HEK293 (cell line): ENCODE results near the gene KIF17.

Experiments used
- CTCF ChIP-seq: fragments of 450-650 bp; formaldehyde crosslinking; IDR thresholded peaks from 2 replicates; pipeline ENCODE4 v1.5.1; 2016; ENCODE audit warnings: missing biosample characterization, missing genetic modification characterization
- PATZ1 ChIP-seq: fragments of 450-650 bp; formaldehyde crosslinking; IDR thresholded peaks from 2 replicates; pipeline ENCODE4 v1.5.1; 2016; ENCODE audit warnings: missing biosample characterization, missing genetic modification characterization
- WT1 ChIP-seq: fragments of 450-650 bp; formaldehyde crosslinking; IDR thresholded peaks from 2 replicates; pipeline ENCODE4 v1.5.1; 2016; ENCODE audit warnings: missing biosample characterization, missing genetic modification characterization
- ZBTB7A ChIP-seq: fragments of 450-650 bp; formaldehyde crosslinking; IDR thresholded peaks from 2 replicates; pipeline ENCODE4 v1.5.1; 2016; ENCODE audit warnings: low read depth, missing biosample characterization, missing genetic modification characterization
- ZBTB8A ChIP-seq: fragments of 450-650 bp; formaldehyde crosslinking; IDR thresholded peaks from 2 replicates; pipeline ENCODE4 v1.5.1; 2016; ENCODE audit warnings: missing biosample characterization, missing genetic modification characterization
- ZNF274 ChIP-seq, 2 experiments: fragments of 200-500 bp in 1 of 2; fragments of 450-650 bp in 1 of 2; sonication (Bioruptor generic) in 1 of 2; formaldehyde crosslinking in 1 of 2; IDR thresholded peaks; 2 replicates each; pipeline versions ENCODE4 v1.5.1 to v1.6.1; 2014 to 2016; ENCODE audit warnings: borderline replicate concordance in 1 of 2, inconsistent platforms in 1 of 2, low read length in 1 of 2, missing biosample characterization in 1 of 2, missing genetic modification characterization in 1 of 2
- ZNF549 ChIP-seq: fragments of 450-650 bp; IDR thresholded peaks from 2 replicates; pipeline ENCODE4 v1.5.1; 2018; ENCODE audit warnings: missing biosample characterization, missing genetic modification characterization, mild to moderate bottlenecking, inconsistent platforms, moderate library complexity
- ZNF561 ChIP-seq: fragments of 450-650 bp; IDR thresholded peaks from 2 replicates; pipeline ENCODE4 v1.5.1; 2018; ENCODE audit warnings: missing biosample characterization, missing genetic modification characterization, borderline replicate concordance
- ZNF785 ChIP-seq: fragments of 450-650 bp; formaldehyde crosslinking; IDR thresholded peaks from 2 replicates; pipeline ENCODE4 v1.5.1; 2016; ENCODE audit warnings: missing biosample characterization, missing genetic modification characterization
- ZNF830 ChIP-seq: fragments of 450-650 bp; IDR thresholded peaks from 2 replicates; pipeline ENCODE4 v1.5.0; 2018; ENCODE audit warnings: missing biosample characterization, missing genetic modification characterization, low read depth, mild to moderate bottlenecking, moderate library complexity
- ZSCAN4 ChIP-seq: fragments of 450-650 bp; formaldehyde crosslinking; IDR thresholded peaks from 2 replicates; pipeline ENCODE4 v1.5.1; 2017; ENCODE audit warnings: missing biosample characterization, missing genetic modification characterization

- no peak for TF ChIP-seq CTCF (tag by site-specific recombination)
- no peak for TF ChIP-seq ZNF561 (tag by site-specific recombination)
- TF ChIP-seq ZBTB8A (tag by site-specific recombination), result no peak
- no peak for TF ChIP-seq ZSCAN4 (tag by site-specific recombination)
- no peak for TF ChIP-seq ZNF274 (IDR thresholded peaks at IDR 0.05; ENCODE audit: low read length)
- TF ChIP-seq ZNF274 (tag by site-specific recombination; IDR thresholded peaks at IDR 0.05; ENCODE audit: borderline replicate concordance), result no peak
- no peak for TF ChIP-seq ZBTB7A (tag by site-specific recombination)
- no peak for TF ChIP-seq ZNF549 (tag by site-specific recombination)
- no peak for TF ChIP-seq PATZ1
- TF ChIP-seq ZNF830, result no peak
- no peak for TF ChIP-seq WT1 (tag by site-specific recombination)
- no peak for TF ChIP-seq ZNF785 (tag by site-specific recombination)
Observed at GRCh38 chr1:20699558-20699957, 18.2 kb downstream of the KIF17 start.
